Measurements from ENCODE around the gene SPATC1L.

The SPATC1L gene

DNA sequence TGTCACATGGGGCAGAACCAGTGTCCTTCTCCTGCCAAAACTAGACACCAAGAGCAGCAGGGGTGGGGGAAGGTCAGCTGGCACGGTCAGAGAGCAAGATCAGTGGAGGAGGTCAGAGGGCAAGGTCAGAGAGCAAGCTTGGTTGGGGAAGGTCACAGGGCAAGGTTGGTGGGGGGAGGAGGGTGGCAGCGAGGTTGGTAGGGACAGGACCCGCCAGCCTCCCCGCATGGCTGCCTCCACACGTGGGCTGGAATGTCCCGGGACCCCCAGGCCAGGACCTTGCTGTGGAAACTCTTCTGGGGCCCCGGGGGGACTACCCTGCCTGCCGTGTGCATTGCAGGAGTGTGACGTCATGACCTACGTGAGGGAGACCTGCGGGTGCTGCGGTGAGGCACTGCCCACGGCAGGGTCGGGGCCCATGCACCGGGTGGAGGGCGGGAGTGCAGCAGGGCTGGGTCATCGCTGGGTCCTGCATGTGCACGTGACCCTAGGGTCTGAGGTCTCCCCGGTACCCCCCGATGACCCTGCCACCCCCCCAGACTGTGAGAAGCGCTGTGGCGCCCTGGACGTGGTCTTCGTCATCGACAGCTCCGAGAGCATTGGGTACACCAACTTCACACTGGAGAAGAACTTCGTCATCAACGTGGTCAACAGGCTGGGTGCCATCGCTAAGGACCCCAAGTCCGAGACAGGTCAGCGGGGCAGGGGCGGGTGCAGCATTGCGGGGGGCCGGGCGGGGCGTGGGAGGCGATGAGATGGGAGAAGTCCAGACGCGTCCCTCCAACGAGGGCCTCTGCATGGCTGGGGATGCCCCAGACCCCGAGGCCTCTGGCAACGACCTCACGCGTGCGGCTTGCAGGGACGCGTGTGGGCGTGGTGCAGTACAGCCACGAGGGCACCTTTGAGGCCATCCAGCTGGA lies 59.1 kb downstream of the SPATC1L start:
- Histone ChIP-seq H3K27ac (ENCODE audit: low read depth, low read length) (no peak overlapping the region), H3K9me3 (ENCODE audit: insufficient read depth, low read depth, low read length) (no peaks in the 10 kb centered on the region), H3K4me1 (ENCODE audit: insufficient read depth, low read length) (no peaks in the 10 kb centered on the region; the same call in 1 of the 2 replicates), H3K4me3 (ENCODE audit: low read length) (no peak overlapping the region), H3K9ac (ENCODE audit: low read depth, low read length) (no peak overlapping the region), H3K27me3 (ENCODE audit: insufficient read depth, low read length) (no peaks in the 10 kb centered on the region), H3K36me3 (ENCODE audit: insufficient read depth, low read length) (peaks cover 43% of the 10 kb centered on the region)
- 96% methylated on average over 49 of the region's 49 CpGs for WGBS

GRCh38 chr21:46124083-46124925 lies 60.0 kb downstream of the SPATC1L start:
- Histone ChIP-seq H3K36me3 (ENCODE audit: insufficient read depth, low read length) (peaks cover 38% of the 10 kb centered on the region), H3K4me3 (ENCODE audit: low read length) (no peak overlapping the region), H3K27ac (ENCODE audit: low read depth, low read length) (no peak overlapping the region), H3K9ac (ENCODE audit: low read depth, low read length) (no peak overlapping the region), H3K27me3 (ENCODE audit: insufficient read depth, low read length) (no peaks in the 10 kb centered on the region), H3K4me1 (ENCODE audit: insufficient read depth, low read length) (no peaks in the 10 kb centered on the region; the same call in 1 of the 2 replicates), H3K9me3 (ENCODE audit: insufficient read depth, low read depth, low read length) (no peaks in the 10 kb centered on the region)
- 94% methylated on average over 16 of the region's 16 CpGs for WGBS

- no peaks in the 10 kb centered on the region for H3K27me3 ChIP-seq (ENCODE audit: insufficient read depth, low read length)
- H3K9ac ChIP-seq (ENCODE audit: low read depth, low read length): no peak overlapping the region
- 94% methylated on average over 12 of the region's 12 CpGs for WGBS
- no peaks in the 10 kb centered on the region for H3K4me1 ChIP-seq (ENCODE audit: insufficient read depth, low read length)
- H3K9me3 ChIP-seq (ENCODE audit: insufficient read depth, low read depth, low read length): no peaks in the 10 kb centered on the region
- H3K36me3 ChIP-seq (ENCODE audit: insufficient read depth, low read length): peaks cover 35% of the 10 kb centered on the region
- H3K4me3 ChIP-seq (ENCODE audit: low read length): no peak overlapping the region
- H3K27ac ChIP-seq (ENCODE audit: low read depth, low read length): no peak overlapping the region
Observed at GRCh38 chr21:46122758-46123683, 61.2 kb downstream of the SPATC1L start.

- Histone ChIP-seq H3K4me1 (ENCODE audit: insufficient read depth, low read length) (no peaks in the 10 kb centered on the region), H3K27ac (ENCODE audit: low read depth, low read length) (no peak overlapping the region), H3K9ac (ENCODE audit: low read depth, low read length) (no peak overlapping the region), H3K27me3 (ENCODE audit: insufficient read depth, low read length) (no peaks in the 10 kb centered on the region), H3K9me3 (ENCODE audit: insufficient read depth, low read depth, low read length) (no peaks in the 10 kb centered on the region), H3K36me3 (ENCODE audit: insufficient read depth, low read length) (peaks cover 38% of the 10 kb centered on the region), H3K4me3 (ENCODE audit: low read length) (no peak overlapping the region)
- WGBS: 94% methylated on average over 12 of the region's 12 CpGs
Observed at GRCh38 chr21:46122237-46122671, 62.0 kb downstream of the SPATC1L start.

DNA sequence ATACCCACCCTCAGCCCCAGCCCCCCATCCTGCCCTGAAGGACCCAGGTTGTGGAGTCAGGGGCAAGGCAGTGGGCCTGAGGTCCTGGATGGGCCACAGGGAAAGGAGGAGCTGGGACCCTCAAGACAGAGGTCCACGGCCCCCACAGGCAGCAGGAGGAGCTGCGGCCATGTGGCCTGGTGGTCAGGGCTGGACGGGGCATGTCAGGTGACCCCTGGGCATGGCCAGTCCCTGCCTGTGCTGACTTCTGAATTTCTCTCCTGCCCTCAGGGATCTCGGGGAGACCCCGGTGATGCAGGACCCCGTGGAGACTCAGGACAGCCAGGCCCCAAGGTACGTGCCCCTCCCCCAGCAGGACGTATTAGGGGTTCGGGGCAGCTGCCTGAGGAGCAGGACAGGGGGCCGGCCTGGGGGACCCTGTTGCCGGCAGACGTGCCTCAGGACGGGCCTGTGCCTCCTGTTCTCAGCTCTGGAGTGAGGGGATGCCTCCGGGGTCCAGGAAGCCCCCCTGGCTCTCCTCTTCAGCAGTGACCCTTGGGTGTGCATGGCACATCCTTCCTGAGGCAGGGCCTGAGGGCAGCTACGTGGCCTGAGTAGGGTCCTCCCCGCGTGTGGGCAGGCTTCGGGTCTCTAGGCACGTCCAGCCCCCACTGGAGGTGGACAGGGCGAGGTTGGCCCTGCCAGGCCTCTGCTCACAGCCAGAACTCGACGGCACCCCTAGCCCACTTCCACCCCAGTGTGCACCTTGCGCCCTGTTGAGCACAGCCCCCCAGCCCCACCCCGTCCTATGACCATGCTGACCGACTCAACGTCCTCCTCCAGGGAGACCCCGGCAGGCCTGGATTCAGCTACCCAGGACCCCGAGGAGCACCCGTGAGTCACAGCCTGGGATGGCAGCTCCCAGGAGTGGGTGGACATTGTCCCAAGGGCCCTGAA lies 62.7 kb downstream of the SPATC1L start:
- WGBS: 94% methylated on average over 29 of the region's 29 CpGs
- Histone ChIP-seq H3K9me3 (ENCODE audit: insufficient read depth, low read depth, low read length) (no peaks in the 10 kb centered on the region), H3K36me3 (ENCODE audit: insufficient read depth, low read length) (peaks cover 37% of the 10 kb centered on the region), H3K4me1 (ENCODE audit: insufficient read depth, low read length) (no peaks in the 10 kb centered on the region), H3K27me3 (ENCODE audit: insufficient read depth, low read length) (no peaks in the 10 kb centered on the region), H3K27ac (ENCODE audit: low read depth, low read length) (no peak overlapping the region), H3K4me3 (ENCODE audit: low read length) (no peak overlapping the region), H3K9ac (ENCODE audit: low read depth, low read length) (no peak overlapping the region)

- Histone ChIP-seq H3K4me3 (ENCODE audit: low read length) (no peak overlapping the region), H3K27me3 (ENCODE audit: insufficient read depth, low read length) (no peaks in the 10 kb centered on the region), H3K9me3 (ENCODE audit: insufficient read depth, low read depth, low read length) (no peaks in the 10 kb centered on the region), H3K27ac (ENCODE audit: low read depth, low read length) (no peak overlapping the region), H3K36me3 (ENCODE audit: insufficient read depth, low read length) (peaks cover 36% of the 10 kb centered on the region), H3K4me1 (ENCODE audit: insufficient read depth, low read length) (no peaks in the 10 kb centered on the region), H3K9ac (ENCODE audit: low read depth, low read length) (no peak overlapping the region)
- 95% methylated on average over 26 of the region's 26 CpGs for WGBS
Observed at GRCh38 chr21:46120301-46121285, 63.7 kb downstream of the SPATC1L start.

GRCh38 chr21:46119637-46120271 lies 64.5 kb downstream of the SPATC1L start:
- H3K9me3 ChIP-seq (ENCODE audit: insufficient read depth, low read depth, low read length): peaks cover 3% of the 10 kb centered on the region; the same call in 1 of the 2 replicates
- WGBS: 96% methylated on average over 14 of the region's 14 CpGs
- no peak overlapping the region for H3K27ac ChIP-seq (ENCODE audit: low read depth, low read length)
- no peak overlapping the region for H3K4me3 ChIP-seq (ENCODE audit: low read length)
- H3K36me3 ChIP-seq (ENCODE audit: insufficient read depth, low read length): peaks cover 38% of the 10 kb centered on the region
- no peaks in the 10 kb centered on the region for H3K27me3 ChIP-seq (ENCODE audit: insufficient read depth, low read length)
- no peaks in the 10 kb centered on the region for H3K4me1 ChIP-seq (ENCODE audit: insufficient read depth, low read length)
- H3K9ac ChIP-seq (ENCODE audit: low read depth, low read length): no peak overlapping the region

DNA sequence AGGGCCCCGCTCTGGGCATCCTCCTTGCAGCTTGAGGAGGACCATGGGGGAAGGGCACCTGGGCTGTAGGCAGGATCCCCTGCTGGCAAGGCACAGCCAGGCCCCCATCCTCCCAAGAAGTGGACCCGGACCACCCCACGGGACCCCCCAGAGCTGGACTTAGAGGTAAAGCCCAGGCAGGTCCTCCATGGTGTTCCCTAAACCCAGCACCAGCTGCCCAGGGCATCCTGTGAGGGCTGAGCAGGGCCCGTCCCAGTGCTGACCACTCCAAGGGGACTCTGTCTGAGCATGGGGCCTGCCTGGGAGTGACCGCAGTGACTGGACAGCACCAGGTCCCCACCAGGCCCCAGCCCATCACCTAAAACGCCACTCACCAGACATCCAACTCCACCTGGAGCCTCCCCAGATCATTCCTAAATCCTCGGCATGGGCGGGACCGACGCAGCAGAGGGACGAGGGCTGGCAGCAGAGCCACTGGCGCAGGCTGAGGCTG lies 65.1 kb downstream of the SPATC1L start:
- Histone ChIP-seq H3K4me1 (ENCODE audit: insufficient read depth, low read length) (no peaks in the 10 kb centered on the region), H3K9me3 (ENCODE audit: insufficient read depth, low read depth, low read length) (peaks cover 7% of the 10 kb centered on the region; the same call in 1 of the 2 replicates), H3K27me3 (ENCODE audit: insufficient read depth, low read length) (no peaks in the 10 kb centered on the region), H3K9ac (ENCODE audit: low read depth, low read length) (no peak overlapping the region), H3K27ac (ENCODE audit: low read depth, low read length) (no peak overlapping the region), H3K36me3 (ENCODE audit: insufficient read depth, low read length) (peaks cover 40% of the 10 kb centered on the region), H3K4me3 (ENCODE audit: low read length) (no peak overlapping the region)
- 96% methylated on average over 12 of the region's 12 CpGs for WGBS
